OCI-LY7 (cell line): ENCODE results near the gene PTH2R. TPM values are rescaled to one million over a fixed set of nuclear protein-coding genes. Genes with fewer than 3 reads are reported as not detected.
"Not testable (repeated sequence)": the region's sequence is repeated elsewhere in the genome, so short reads cannot be mapped to it uniquely, and the experiment has no call there.

Source experiments
- BruUV-seq: library from RNA; stranded (reverse); fragments of 400-500 nt; replicated peaks from 2 replicates; lab custom pipeline; 2021; lab: Mats Ljungman, UMichigan
- CTCF ChIA-PET: fragments of 300-600 bp; sonication (Branson Sonifier 250); formaldehyde crosslinking; loops from one replicate; lab custom pipeline; 2022; ENCODE audit warnings: antibody characterized with exemption; ENCODE audit not compliant: unreplicated experiment; lab: Charles Lee
- POLR2A ChIA-PET: fragments of 300-600 bp; sonication (Branson Sonifier 250); formaldehyde crosslinking; loops from one replicate; lab custom pipeline; 2022; ENCODE audit warnings: antibody characterized with exemption; lab: Charles Lee
- DNase-seq: peaks from one replicate; pipeline ENCODE4 v3.0.0-alpha.2; 2015; ENCODE audit warnings: low spot score
- H2AFZ ChIP-seq: fragments of 200-600 bp; sonication (generic), shearing (Covaris generic); 2 replicates; pipeline ENCODE4 v1.6.1; 2014; ENCODE audit warnings: mild to moderate bottlenecking, antibody characterized with exemption, low read length, moderate library complexity
- H3K27ac ChIP-seq: fragments of 200-600 bp; sonication (generic); 2 replicates; pipeline ENCODE4 v1.5.1; 2014; ENCODE audit warnings: mixed run types, low read depth, mild to moderate bottlenecking, moderate library complexity, low read length, inconsistent platforms; ENCODE audit not compliant: poor library complexity, severe bottlenecking
- H3K36me3 ChIP-seq: fragments of 200-600 bp; sonication (generic); 2 replicates; pipeline ENCODE4 v1.6.1; 2014; ENCODE audit warnings: mild to moderate bottlenecking, antibody characterized with exemption, low read length, moderate library complexity, mixed read lengths; ENCODE audit not compliant: insufficient read depth
- H3K4me1 ChIP-seq: fragments of 200-600 bp; sonication (generic); 2 replicates; pipeline ENCODE4 v1.5.1; 2014; ENCODE audit warnings: mild to moderate bottlenecking, low read length; ENCODE audit not compliant: insufficient read depth, poor library complexity, severe bottlenecking
- H3K4me2 ChIP-seq: fragments of 200-600 bp; sonication (generic); 2 replicates; pipeline ENCODE4 v1.6.1; 2014; ENCODE audit warnings: mild to moderate bottlenecking, low read length
- H3K4me3 ChIP-seq: fragments of 200-600 bp; sonication (generic); 2 replicates; pipeline ENCODE4 v1.5.1; 2014; ENCODE audit warnings: mild to moderate bottlenecking, low read depth, low read length; ENCODE audit not compliant: poor library complexity, severe bottlenecking
- H3K79me2 ChIP-seq: fragments of 200-600 bp; sonication (generic); 2 replicates; pipeline ENCODE4 v1.6.1; 2016; ENCODE audit warnings: low read depth, mild to moderate bottlenecking, low read length, moderate library complexity, mixed read lengths; ENCODE audit not compliant: insufficient read depth
- H3K9me2 ChIP-seq: fragments of 200-600 bp; sonication (generic); 2 replicates; pipeline ENCODE4 v1.6.1; 2016; ENCODE audit warnings: mild to moderate bottlenecking, low read length, mixed read lengths; ENCODE audit not compliant: insufficient read depth
- H3K9me3 ChIP-seq: fragments of 200-600 bp; sonication (generic); 2 replicates; pipeline ENCODE4 v1.6.1; 2014; ENCODE audit warnings: mild to moderate bottlenecking, mixed run types, low read length, mixed read lengths
- H4K20me1 ChIP-seq: fragments of 200-600 bp; sonication (generic); 2 replicates; pipeline ENCODE4 v1.6.1; 2014; ENCODE audit warnings: mild to moderate bottlenecking, antibody characterized with exemption, low read length, moderate library complexity, mixed read lengths; ENCODE audit not compliant: insufficient read depth
- CTCF ChIP-seq: fragments of 200-600 bp; sonication (generic); conservative IDR thresholded peaks from 2 replicates; pipeline ENCODE4 v1.5.1; 2014; ENCODE audit warnings: mild to moderate bottlenecking, antibody characterized with exemption, low read length, moderate library complexity, mixed read lengths
- EZH2phosphoT487 ChIP-seq: fragments of 200-600 bp; sonication (generic); IDR thresholded peaks from 2 replicates; pipeline ENCODE4 v1.6.1; 2018; ENCODE audit warnings: low read depth, borderline replicate concordance, mild to moderate bottlenecking, mixed run types, antibody characterized with exemption, low read length, moderate library complexity, mixed read lengths
- intact Hi-C: fragments of 100-400 bp; cut with micrococcal nuclease; formaldehyde crosslinking; loops from one replicate; pipeline ENCODE4 v1.10.0; 2022; ENCODE audit not compliant: unreplicated experiment
- total RNA-seq, 2 experiments: library from RNA; depleted of rRNA in 1 of 2; stranded (reverse); fragments of >200 nt in 1 of 2; shearing (Covaris generic) in 1 of 2; gene quantifications; 2 replicates each; pipeline ENCODE4 v1.2.3, GENCODE V29; 2014 to 2022

The PTH2R gene
- total RNA-seq, 2 experiments from 2014 or later, result 0.06 to 0.13 TPM

- Histone ChIP-seq H3K4me1 (no peaks in the 10 kb centered on the region), H3K9me3 (no peaks in the 10 kb centered on the region), H3K4me3 (no peak overlapping the region), H3K4me2 (no peak overlapping the region), H3K36me3 (no peaks in the 10 kb centered on the region), H3K27ac (no peak overlapping the region), H2AFZ (no peak overlapping the region), H3K9me2 (no peaks in the 10 kb centered on the region), H4K20me1 (no peaks in the 10 kb centered on the region), H3K79me2 (no peaks in the 10 kb centered on the region)
- intact Hi-C loops, result no loop called here
- TF ChIP-seq CTCF, result no peak
- TF ChIP-seq EZH2phosphoT487, result no peak
- no TSS peak for BruUV-seq
- CTCF ChIA-PET, result no interaction called here
- POLR2A ChIA-PET, result interaction anchor here (1.5 kb wide), 1 partner anchor 26 kb away, joined by 4 read pairs; no protein-coding TSS in a partner anchor
- DNase-seq, result no peak
These were observed 31.2 kb downstream of the PTH2R start for GRCh38 chr2:208437755-208438154.

- no peak overlapping the region for H3K4me2 ChIP-seq
- no peaks in the 10 kb centered on the region for H3K9me3 ChIP-seq
- DNase-seq, result no peak
- TF ChIP-seq CTCF (no peak), EZH2phosphoT487 (no peak)
- ChIA-PET POLR2A (no interaction called here), CTCF (no interaction called here)
- H3K9me2 ChIP-seq, result no peaks in the 10 kb centered on the region
- no peaks in the 10 kb centered on the region for H4K20me1 ChIP-seq
- BruUV-seq, result no TSS peak
- H2AFZ ChIP-seq, result no peak overlapping the region
- H3K27ac ChIP-seq, result no peak overlapping the region
- no peaks in the 10 kb centered on the region for H3K4me1 ChIP-seq
- no peak overlapping the region for H3K4me3 ChIP-seq
- no peaks in the 10 kb centered on the region for H3K79me2 ChIP-seq
- H3K36me3 ChIP-seq, result no peaks in the 10 kb centered on the region
- intact Hi-C loops, result no loop called here
These were observed 34.1 kb downstream of the PTH2R start for GRCh38 chr2:208440716-208441115.

GRCh38 chr2:208441951-208442350 lies 35.4 kb downstream of the PTH2R start:
- Histone ChIP-seq H3K9me3 (no peaks in the 10 kb centered on the region), H3K4me1 (no peaks in the 10 kb centered on the region), H4K20me1 (no peaks in the 10 kb centered on the region), H3K27ac (no peak overlapping the region), H3K4me3 (no peak overlapping the region), H2AFZ (no peak overlapping the region), H3K4me2 (no peak overlapping the region), H3K36me3 (no peaks in the 10 kb centered on the region), H3K9me2 (no peaks in the 10 kb centered on the region), H3K79me2 (no peaks in the 10 kb centered on the region)
- ChIA-PET CTCF (no interaction called here), POLR2A (no interaction called here)
- TF ChIP-seq EZH2phosphoT487 (no peak), CTCF (no peak)
- intact Hi-C loops, result no loop called here
- DNase-seq, result no peak
- BruUV-seq, result no TSS peak

- H2AFZ ChIP-seq, DNase-seq, H3K27ac ChIP-seq, H3K79me2 ChIP-seq, H3K36me3 ChIP-seq, H3K4me2 ChIP-seq, H3K4me1 ChIP-seq, H4K20me1 ChIP-seq, H3K9me2 ChIP-seq, H3K9me3 ChIP-seq, H3K4me3 ChIP-seq, CTCF ChIA-PET, intact Hi-C loops, BruUV-seq: not testable (repeated sequence)
- POLR2A ChIA-PET, result interaction anchor here (1.4 kb wide), 1 partner anchor 49 kb away, joined by 5 read pairs; no protein-coding TSS in a partner anchor
These were observed 40.9 kb downstream of the PTH2R start for GRCh38 chr2:208447447-208447846.
